SK-N-SH treated with all-trans-retinoic acid at 6 μM for 48 hours (cell line): ENCODE results near the gene CACNA2D3.

Source experiments
- ATAC-seq: fragments of 200-7000 bp; cut with Tn5 transposase; 3 replicates; pipeline ENCODE4 v1.9.1; 2020; ENCODE audit warnings: mild to moderate bottlenecking, moderate library complexity
- ARNTL ChIP-seq: fragments of 450-650 bp; formaldehyde crosslinking; IDR thresholded peaks from 2 replicates; pipeline ENCODE4 v1.5.0; 2020; ENCODE audit warnings: low read depth, mild to moderate bottlenecking, moderate library complexity, borderline replicate concordance
- CREB5 ChIP-seq: fragments of 250-450 bp; sonication (Bioruptor Pico); IDR thresholded peaks from 2 replicates; pipeline ENCODE4 v1.5.1; 2020; ENCODE audit warnings: low read depth, mild to moderate bottlenecking, moderate library complexity
- CSDC2 ChIP-seq: fragments of 250-450 bp; sonication (Bioruptor Pico); IDR thresholded peaks from 2 replicates; pipeline ENCODE4 v1.5.0; 2020; ENCODE audit warnings: mild to moderate bottlenecking, moderate library complexity
- CSRNP3 ChIP-seq: fragments of 250-450 bp; sonication (Bioruptor Pico); IDR thresholded peaks from 2 replicates; pipeline ENCODE4 v1.5.1; 2021; ENCODE audit warnings: mild to moderate bottlenecking, moderate library complexity
- ESRRG ChIP-seq: fragments of 250-450 bp; sonication (Bioruptor Pico); IDR thresholded peaks from 2 replicates; pipeline ENCODE4 v1.6.1; 2021; ENCODE audit warnings: mild to moderate bottlenecking
- GLIS3 ChIP-seq: fragments of 250-450 bp; sonication (Bioruptor Pico); IDR thresholded peaks from 2 replicates; pipeline ENCODE4 v1.5.0; 2020; ENCODE audit warnings: mild to moderate bottlenecking, moderate library complexity
- OSR1 ChIP-seq: fragments of 250-450 bp; sonication (Bioruptor Pico); IDR thresholded peaks from 2 replicates; pipeline ENCODE4 v1.8.0; 2022; ENCODE audit warnings: moderate library complexity, mild to moderate bottlenecking, inconsistent platforms
- PATZ1 ChIP-seq: fragments of 250-450 bp; sonication (Bioruptor Pico); IDR thresholded peaks from 2 replicates; pipeline ENCODE4 v1.8.0; 2020; ENCODE audit warnings: mild to moderate bottlenecking, moderate library complexity, borderline replicate concordance
- POU6F1 ChIP-seq: fragments of 250-450 bp; sonication (Bioruptor Pico); IDR thresholded peaks from 2 replicates; pipeline ENCODE4 v1.8.0; 2021; ENCODE audit warnings: low read depth, mild to moderate bottlenecking, moderate library complexity, borderline replicate concordance
- PPARA ChIP-seq: fragments of 250-450 bp; sonication (Bioruptor Pico); IDR thresholded peaks from 2 replicates; pipeline ENCODE4 v1.5.0; 2020; ENCODE audit warnings: mild to moderate bottlenecking, borderline replicate concordance
- RARB ChIP-seq: fragments of 250-450 bp; sonication (Bioruptor Pico); IDR thresholded peaks from 2 replicates; pipeline ENCODE4 v1.8.0; 2021; ENCODE audit warnings: mild to moderate bottlenecking, moderate library complexity
- SNAI2 ChIP-seq: fragments of 250-450 bp; sonication (Bioruptor Pico); IDR thresholded peaks from 2 replicates; pipeline ENCODE4 v1.5.0; 2020; ENCODE audit warnings: mild to moderate bottlenecking, moderate library complexity
- TCF4 ChIP-seq: fragments of 250-450 bp; sonication (Bioruptor Pico); IDR thresholded peaks from 2 replicates; pipeline ENCODE4 v1.8.0; 2021; ENCODE audit warnings: mild to moderate bottlenecking, moderate library complexity, borderline replicate concordance
- TOX ChIP-seq: fragments of 250-450 bp; sonication (Bioruptor Pico); IDR thresholded peaks from 2 replicates; pipeline ENCODE4 v1.8.0; 2021; ENCODE audit warnings: mild to moderate bottlenecking, moderate library complexity, borderline replicate concordance
- TSHZ2 ChIP-seq: fragments of 250-450 bp; sonication (Bioruptor Pico); IDR thresholded peaks from 2 replicates; pipeline ENCODE4 v1.5.0; 2020; ENCODE audit warnings: mild to moderate bottlenecking, moderate library complexity
- ZC3H10 ChIP-seq: fragments of 250-450 bp; sonication (Bioruptor Pico); IDR thresholded peaks from 2 replicates; pipeline ENCODE4 v1.5.1; 2021; ENCODE audit warnings: mild to moderate bottlenecking, moderate library complexity
- ZFP3 ChIP-seq: fragments of 250-450 bp; sonication (Bioruptor Pico); IDR thresholded peaks from 2 replicates; pipeline ENCODE4 v1.5.0; 2020; ENCODE audit warnings: mild to moderate bottlenecking, moderate library complexity
- ZFP30 ChIP-seq: fragments of 450-650 bp; formaldehyde crosslinking; IDR thresholded peaks from 2 replicates; pipeline ENCODE4 v1.5.0; 2022; ENCODE audit warnings: mild to moderate bottlenecking, moderate library complexity
- ZNF565 ChIP-seq: fragments of 450-650 bp; formaldehyde crosslinking; conservative IDR thresholded peaks from 2 replicates; pipeline ENCODE4 v1.5.0; 2020; ENCODE audit warnings: low read depth, mild to moderate bottlenecking, moderate library complexity
- ZNF70 ChIP-seq: fragments of 450-650 bp; formaldehyde crosslinking; IDR thresholded peaks from 2 replicates; pipeline ENCODE4 v1.5.0; 2020; ENCODE audit warnings: mild to moderate bottlenecking, moderate library complexity
- ZNF8 ChIP-seq: fragments of 450-650 bp; formaldehyde crosslinking; IDR thresholded peaks from 2 replicates; pipeline ENCODE4 v1.5.0; 2020; ENCODE audit warnings: mild to moderate bottlenecking, moderate library complexity

Gene CACNA2D3

GRCh38 chr3:54909191-54909590 lies 786.8 kb downstream of the CACNA2D3 start:
- TF ChIP-seq PATZ1 (no peak), TCF4 (CRISPR knock-in tag) (no peak), RARB (CRISPR knock-in tag) (no peak), CSDC2 (CRISPR knock-in tag) (no peak), CSRNP3 (CRISPR knock-in tag) (no peak), ZNF70 (CRISPR knock-in tag) (no peak), POU6F1 (CRISPR knock-in tag) (no peak), ARNTL (CRISPR knock-in tag) (no peak), ZNF565 (CRISPR knock-in tag) (no peak), OSR1 (CRISPR knock-in tag) (no peak), ZFP30 (CRISPR knock-in tag) (no peak), ZNF8 (CRISPR knock-in tag) (no peak), CREB5 (CRISPR knock-in tag) (no peak), TOX (CRISPR knock-in tag) (no peak), ZC3H10 (no peak), ZFP3 (CRISPR knock-in tag) (no peak), SNAI2 (no peak)
- ATAC-seq, result no peak

- TF ChIP-seq PATZ1, result no peak
- 0 out of 2 replicates have a peak, but pooled peaks have one; percentile 21 for TF ChIP-seq TCF4 (CRISPR knock-in tag)
- ATAC-seq, result no peak
Measured at GRCh38 chr3:54914180-54914579, 791.8 kb downstream of the CACNA2D3 start.

- TF ChIP-seq CREB5 (CRISPR knock-in tag), result no peak
- no peak for TF ChIP-seq ZNF70 (CRISPR knock-in tag)
- TF ChIP-seq ZFP30 (CRISPR knock-in tag), result no peak
- no peak for TF ChIP-seq TSHZ2
- TF ChIP-seq SNAI2, result no peak
- no peak for TF ChIP-seq PATZ1
- TF ChIP-seq PPARA, result no peak
- no peak for TF ChIP-seq RARB (CRISPR knock-in tag)
- no peak for TF ChIP-seq ESRRG
- no peak for TF ChIP-seq GLIS3
- no peak for TF ChIP-seq OSR1 (CRISPR knock-in tag)
- no peak for ATAC-seq
Measured at GRCh38 chr3:54915181-54915580, 792.8 kb downstream of the CACNA2D3 start.
